Measurements from ENCODE around the gene CTSF.
"Not testable (repeated sequence)": the region's sequence is repeated elsewhere in the genome, so short reads cannot be mapped to it uniquely, and the experiment has no call there.

Gene CTSF

DNA sequence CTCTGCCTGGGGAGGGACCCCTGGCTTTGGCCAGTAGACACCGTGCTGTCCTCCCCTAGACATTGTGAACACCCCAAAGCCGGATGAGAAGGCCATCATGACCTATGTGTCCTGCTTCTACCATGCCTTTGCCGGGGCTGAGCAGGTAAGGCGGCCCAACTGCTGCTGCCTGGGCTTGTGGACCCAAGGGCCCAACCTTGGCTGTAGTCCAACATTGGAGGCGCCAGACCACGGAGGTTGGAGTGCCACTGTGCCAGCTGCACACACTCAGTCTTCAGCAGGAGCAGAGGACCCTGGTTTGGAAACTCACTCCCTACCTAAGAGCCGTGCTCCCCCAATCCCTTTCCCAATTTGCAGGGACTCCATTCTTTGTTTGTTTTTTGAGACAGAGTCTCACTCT is 12.3 kb downstream of the CTSF start:
- DNase-seq, result no peak

DNA sequence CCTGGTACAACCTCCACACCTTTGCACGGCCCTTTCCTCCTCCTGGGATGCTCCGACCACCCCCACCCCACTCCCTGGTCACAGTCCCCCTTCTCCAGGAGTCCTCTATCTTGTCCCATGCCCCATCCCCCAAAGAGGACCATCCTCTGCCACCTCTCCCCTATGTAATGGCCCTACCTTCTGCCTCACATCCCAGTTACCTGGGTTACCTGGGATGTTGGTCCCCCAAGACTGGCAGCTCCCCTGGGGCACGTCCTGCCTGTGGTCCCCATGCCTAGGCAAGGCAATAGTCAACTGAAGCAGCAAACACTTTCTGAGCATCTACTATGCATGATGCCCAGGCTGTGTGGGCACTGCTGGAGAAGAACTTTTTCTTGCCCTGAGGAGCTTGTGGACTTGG is 13.0 kb downstream of the CTSF start:
- DNase-seq, result no peak

DNA sequence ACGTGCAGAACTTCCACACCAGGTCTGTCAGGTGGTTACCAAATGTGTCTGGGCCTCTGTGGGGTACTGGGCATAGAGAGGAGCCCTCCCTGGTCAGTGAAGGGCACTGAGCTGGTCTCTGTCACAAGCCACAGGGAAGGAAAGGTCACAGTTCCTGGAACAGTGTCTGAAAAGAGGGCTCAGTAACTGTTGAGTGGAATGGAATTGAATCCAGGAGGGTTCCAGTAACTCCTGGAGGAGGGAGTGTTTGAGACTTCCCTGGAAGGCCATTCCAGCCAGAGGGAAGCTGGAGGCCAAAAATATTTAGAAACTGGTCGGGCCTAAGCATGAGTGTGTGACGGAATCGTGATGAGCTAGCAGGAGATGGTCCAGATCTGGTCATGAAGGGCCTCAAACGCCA is 13.8 kb downstream of the CTSF start:
- DNase-seq, result no peak

DNA sequence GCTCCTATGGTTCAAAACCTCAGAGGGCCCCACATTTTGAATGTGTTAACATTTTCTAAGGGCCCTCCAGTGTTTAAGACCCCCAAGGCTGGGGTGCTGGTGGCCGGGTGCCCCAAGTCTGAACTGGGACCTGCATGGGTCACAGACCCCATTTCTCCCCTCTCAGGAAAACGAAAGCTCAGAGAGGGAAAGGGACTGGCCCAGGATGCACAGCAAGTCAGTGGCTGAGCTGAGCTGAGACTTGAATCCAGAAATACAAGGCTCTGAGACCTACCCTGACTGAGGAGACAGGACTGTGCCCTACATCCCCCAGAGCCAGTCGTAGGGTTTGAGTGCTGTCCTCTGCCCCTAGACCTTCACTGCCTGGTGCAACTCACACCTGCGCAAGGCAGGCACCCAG is 17.5 kb downstream of the CTSF start:
- DNase-seq, result no peak

DNA sequence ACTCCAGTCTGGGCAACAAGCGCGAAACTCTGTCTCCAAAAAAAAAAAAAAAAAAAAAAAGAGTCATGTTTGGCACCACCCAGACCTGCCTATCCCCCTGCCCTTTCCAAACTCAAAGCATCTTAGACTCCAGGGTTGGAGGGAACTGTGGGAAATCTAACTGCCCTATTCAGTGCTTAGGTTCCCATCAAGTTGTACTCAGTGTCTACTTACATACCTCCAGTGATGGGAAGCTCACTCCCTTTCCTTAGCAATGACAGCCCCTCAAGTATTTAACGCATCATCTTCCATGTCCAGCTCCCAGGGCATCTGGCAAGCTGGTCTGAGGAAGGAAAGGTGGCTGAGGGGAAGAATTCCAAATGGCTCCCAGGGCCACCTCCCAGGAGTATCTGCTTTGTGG is 18.7 kb downstream of the CTSF start:
- DNase-seq, result no peak

DNA sequence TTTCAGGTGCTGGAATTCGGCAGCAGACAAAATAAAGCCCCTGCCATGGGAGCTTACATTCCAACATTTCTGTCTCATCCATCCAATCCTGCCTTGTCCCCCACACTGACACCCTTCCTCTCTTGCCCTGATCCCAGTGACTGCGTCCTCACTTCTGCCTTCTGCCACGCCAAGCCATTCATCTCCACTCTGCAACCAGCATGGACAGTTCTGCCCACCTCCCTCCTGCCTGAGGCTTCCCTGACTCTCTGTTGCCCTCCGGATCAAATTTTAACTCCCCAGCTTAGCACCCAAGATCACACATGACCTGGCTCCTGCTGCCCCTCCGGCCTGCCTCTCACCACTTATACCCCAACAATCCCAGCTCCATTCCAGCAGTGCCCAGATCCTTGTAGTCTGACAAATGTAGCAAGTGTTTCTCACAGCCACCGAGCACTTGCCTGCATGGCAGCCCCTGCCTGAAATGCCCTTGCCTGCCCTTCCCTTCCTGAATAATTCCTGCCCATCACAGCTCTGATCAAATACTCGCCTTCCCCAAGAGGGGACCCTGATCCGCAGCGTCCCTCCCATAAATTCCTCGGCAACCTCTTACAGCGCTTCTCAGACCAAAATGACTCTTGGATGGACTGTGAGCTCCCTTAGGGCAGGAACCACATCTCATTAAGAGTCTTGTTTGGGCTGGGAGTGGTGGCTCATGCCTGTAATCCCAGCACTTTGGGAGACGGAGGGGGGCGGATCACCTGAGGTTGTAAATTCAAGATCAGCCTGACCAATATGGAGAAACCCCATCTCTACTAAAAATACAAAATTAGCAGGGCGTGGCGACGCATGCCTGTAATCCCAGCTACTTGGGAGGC is 19.4 kb downstream of the CTSF start:
- no peak for DNase-seq

DNA sequence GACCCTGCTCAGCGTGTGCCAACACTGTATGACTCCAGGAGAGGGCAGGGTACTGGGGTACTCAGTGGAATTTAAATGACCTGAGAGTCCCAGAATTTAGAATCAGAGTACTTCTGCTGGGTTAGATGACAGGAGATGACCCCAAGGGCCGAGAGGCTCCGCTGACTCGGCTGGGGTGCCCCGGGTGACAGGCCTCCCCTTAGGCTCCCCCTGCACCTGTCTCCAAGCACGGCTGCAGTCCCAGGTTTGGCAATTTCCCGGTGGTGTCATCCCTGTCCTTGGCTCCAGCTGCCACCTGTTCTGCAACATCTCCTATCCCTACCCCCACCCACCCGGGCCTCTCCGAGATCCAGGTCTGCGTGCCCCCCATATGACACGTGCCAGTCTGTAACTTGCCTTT is 20.4 kb downstream of the CTSF start:
- no peak for DNase-seq

DNA sequence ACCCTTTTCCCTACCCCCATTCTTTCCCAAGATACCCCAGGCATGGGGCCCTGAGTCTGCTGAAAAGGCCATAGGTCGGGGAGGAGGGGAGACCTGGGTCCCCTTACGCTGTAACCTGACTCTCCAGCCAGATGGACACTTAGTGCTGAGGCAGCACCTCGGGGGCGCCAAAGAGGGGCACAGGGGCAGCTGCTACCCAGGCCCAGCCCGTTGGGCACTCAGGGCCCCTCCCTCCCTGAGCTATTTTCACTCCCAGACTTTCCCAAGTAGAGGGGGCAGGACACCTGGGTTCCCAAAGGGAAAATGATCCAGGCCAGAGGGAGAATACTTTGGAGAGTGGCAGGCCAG is 20.8 kb downstream of the CTSF start:
- DNase-seq, result no peak

DNA sequence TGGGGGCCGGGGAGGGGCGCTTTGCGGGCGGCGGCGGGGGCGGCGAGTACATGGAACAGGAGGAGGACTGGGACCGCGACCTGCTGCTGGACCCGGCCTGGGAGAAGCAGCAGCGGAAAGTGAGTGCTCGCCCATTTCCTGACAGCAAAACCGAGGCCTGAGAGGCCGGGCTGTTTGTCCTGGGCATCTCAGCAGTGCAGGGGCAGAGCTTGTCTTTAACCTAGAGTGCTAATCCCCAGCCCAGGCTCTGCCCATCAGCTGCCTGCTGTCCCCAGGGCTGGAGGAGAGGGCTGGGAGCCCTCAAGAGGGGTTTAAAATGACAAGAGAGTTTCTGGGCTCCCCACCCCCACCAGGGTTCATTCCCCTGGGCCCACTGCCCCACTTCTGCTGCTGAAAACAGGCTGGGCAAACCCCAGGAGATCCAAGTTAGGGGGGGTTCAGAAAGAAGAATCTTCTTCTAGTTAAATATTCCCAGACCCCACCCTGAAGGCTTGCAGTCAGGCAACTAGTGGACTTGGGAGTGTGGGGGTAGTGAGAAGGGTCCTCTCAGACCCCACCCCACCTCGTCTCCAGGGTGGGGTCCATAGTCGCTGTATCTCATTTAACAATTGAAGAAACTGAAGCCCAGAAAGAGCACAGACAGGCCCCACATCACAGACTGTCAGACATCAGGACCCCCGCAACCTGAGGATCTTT is 21.3 kb downstream of the CTSF start:
- DNase-seq, result no peak

DNA sequence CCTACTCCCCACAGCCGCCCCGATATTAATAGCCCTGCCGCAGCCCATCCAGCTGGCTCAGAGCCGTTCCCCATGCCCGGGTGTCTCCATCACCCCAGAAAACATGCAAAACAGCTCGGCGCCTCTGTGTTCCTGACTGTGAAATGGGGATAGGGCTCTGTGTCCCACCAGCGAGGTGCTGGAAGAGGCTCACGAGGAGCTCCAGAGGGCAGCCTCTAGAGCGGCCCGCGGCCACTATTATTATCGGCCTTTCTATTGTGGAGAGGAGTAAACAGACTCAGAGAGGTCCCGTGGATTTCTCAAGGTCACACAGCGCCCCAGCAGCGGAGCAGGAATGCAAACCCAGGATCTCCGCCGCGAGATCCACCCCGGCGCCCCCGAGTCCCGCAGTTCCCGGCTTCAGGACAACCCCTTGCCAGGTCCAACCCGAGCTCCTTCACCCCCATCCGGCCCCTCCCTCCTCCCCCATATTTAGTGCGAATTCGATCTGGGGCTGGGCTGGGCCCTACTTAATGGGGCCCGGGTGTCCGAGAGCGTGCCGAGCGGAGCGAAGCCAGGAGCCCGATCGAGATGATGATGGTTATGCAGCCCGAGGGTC is 21.9 kb downstream of the CTSF start, which contains the start of gene ACTN3:
Gene ACTN3, plus strand, starts transcription at position 536 of the 598 bp plus-strand sequence. Its CDS starts 35 bp downstream, at position 571.
- DNase-seq, result no peak

DNA sequence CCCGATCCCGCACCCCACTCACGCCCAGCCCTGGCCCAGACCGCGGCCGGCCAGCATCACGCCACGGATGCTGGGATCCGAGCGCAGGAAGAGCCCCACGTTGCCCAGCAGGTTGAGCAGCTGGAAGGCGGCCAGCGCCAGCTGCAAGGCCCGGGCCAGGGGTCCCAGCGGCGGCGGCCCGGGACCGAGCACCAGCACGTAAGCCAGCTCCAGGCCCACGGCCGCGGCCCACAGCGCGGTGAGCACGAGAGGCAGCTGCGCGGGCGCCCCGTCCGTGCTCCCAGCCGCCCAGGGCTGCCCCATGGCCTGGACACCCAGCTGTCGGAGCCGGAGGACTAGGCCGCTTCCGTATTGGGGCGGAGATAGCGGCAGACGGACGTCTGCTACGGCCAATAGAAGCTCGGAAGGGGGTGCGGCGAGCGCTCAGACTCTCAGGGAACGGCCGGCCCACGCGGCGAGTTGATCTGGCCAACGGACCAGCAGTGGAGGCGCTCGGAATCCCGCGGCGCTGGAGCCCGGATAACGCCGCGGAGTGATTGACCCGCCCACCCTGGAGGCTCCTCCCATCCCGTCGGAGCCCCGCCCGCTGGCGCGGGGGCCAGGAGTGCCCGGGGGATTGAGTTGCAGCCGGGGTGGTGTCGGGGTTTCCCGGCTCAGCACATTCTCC is 22.6 kb downstream of the CTSF start, which contains the start of gene ZDHHC24:
Gene ZDHHC24, minus strand, starts transcription at position 348 of the 667 bp plus-strand sequence. Its CDS starts 45 bp downstream, at position 303.
- DNase-seq, result peak; percentile 98

DNA sequence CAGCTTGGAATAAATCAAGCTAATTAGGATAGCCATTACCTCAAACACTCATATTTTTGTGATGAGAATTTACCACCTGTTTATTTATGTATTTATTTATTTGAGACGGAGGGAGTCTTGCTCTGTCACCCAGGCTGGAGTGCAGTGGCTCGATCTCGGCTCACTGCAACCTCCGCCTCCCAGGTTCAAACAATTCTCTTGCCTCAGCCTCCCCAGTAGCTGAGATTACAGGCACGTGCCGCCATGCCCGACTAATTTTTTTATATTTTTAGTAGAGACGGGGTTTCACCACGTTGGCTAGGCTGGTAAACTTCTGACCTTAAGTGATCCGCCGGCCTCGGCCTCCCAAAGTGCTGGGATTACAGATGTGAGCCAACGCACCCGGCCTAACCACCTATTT is 23.5 kb downstream of the CTSF start:
- DNase-seq, result not testable (repeated sequence)

DNA sequence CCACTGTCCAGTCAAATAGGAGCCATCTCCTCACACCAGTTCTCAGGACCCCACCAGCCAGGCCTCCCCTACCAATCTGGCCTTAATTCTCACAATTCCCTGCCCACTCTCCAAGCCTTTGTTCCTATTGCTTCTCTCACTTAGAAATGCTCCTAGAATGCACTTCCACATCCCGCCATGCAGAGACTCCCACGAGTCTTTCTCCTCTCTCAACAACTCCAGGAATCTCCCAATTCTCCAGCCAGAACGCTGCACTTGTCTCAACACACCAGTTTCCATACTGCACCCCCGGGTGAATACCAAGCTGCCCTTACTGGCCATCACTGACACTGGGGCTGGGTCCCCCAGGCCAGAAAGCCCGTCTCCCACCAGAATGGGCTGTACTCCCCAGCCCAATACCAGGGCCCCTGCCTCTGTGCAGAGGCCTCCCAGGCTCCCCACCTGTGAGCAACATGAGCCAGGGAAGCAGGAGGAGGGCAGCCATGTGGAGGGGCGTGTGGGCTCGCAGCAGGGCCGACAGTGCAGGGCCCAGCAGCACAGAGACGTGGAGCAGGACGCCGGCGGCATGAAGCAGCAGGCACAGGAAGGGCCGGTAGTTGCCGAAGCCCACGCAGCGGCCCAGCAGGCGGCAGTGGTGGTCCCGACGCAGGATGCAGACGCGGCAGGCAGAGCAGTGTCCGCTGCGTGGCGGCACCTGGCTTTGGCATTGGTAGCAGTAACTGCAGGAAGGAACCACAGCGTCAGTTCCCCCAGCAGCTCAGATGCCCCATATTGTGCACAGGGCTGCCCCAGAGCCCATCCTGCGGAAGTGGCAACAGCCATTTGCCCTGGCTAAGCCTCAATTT is 24.9 kb downstream of the CTSF start:
- no peak for DNase-seq

DNA sequence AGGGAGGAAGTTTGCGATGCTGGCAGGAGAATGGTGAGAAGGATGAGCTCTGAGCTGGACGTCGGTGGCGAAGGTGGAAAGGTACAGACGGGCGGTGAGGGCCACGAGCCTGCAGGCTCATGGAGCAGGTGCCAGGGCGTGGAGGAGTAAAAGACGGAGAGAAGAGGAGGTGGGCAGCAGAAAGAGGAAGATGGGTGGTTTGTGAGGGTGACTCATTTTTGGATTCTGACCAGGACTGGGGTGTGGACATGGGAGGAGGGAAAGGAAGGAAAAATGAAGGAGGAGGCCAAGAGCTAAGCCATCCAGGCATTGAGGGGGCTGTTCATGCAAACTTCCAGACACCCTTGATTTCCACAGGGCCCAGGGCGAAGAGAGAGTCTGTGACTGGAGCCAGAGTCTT is 26.0 kb downstream of the CTSF start:
- DNase-seq, result peak; percentile 75

DNA sequence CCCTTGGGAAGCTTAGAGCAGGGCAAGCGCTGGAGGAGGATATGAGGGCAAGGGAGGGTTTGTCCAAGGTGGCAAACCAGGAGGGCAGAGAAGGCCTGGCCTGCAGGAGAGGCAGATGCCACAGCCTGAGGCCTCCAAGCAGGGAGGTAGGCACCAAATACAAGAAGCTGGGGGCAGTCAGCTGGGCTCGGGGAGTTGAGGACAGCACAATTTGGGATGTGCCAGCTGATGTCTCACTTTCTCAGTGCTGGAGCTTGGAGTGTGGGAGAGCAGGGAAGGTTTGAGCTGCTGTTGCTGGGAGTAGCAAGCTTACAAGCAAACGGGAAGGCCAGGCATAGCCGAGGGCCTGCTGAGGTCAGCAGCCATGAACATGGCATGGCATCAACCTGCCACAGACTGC is 26.5 kb downstream of the CTSF start:
- peak; percentile 23 for DNase-seq

DNA sequence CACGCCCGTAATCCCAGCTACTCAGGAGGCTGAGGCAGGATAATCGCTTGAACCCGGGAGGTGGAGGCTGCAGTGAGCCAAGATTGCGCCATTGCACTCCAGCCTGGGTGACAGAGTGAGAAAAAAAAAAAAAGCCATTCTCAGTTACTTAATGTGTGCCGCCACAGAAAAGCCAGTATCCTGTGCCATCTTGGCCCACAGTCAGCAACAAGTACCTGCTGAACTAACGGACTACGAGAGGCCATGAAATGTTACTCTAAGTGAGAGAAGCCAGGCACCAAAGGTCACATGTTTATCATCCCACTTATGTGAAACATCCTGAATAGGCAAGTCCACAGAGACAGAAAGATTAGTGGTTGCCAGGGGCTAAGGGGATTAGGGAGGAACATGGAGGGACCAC is 27.8 kb downstream of the CTSF start:
- not testable (repeated sequence) for DNase-seq

DNA sequence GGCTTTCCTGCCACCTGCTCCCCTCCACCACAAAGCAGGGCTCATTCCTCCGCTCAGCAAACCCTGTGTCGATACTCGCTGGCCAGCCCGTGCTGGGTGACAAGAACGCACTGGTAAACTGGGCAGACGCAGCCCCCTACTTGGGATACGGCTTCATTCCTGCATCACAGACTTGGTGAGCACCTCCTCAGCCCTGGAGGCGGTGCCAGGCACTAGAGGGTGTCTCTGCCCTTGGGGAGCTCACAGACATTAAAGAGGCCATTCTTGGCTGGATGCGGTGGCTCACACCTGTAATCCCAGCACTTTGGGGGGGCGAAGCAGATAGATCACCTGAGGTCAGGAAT is 28.6 kb downstream of the CTSF start:
- DNase-seq, result no peak

DNA sequence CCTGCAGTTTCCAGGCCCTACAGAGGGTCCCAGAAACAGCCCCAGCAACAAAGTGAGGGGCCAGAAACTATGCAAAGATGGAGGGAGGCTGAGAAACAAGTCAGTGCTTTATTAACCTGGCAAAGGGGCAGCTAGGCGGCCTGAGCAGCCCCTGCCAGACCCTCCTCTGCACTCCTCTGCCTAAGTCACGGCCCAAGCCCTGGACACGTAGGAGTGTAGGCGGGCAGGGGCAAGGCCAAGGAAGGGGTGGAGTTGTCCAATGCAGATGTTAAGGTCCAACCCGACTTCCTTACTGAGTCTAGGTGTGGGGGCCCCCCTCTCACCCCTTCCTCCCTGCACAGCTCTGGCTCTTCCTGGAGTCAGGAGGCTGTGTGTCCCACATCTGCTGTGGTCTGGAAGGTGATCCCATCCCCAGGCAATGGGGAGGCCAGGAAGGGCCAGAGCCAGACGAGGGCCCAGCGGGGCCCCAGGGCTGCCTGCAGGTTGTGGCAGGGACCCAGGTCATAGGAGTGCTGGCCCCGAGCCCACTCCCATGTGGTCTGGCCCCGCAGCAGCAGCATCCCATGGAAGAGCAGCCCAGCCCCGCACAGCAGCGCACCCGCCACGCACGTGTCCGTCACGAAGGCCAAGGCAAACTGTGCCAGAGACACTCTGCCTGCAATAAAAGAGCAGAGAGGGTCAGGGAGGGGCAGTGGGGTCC is 29.1 kb downstream of the CTSF start:
- DNase-seq, result no peak

DNA sequence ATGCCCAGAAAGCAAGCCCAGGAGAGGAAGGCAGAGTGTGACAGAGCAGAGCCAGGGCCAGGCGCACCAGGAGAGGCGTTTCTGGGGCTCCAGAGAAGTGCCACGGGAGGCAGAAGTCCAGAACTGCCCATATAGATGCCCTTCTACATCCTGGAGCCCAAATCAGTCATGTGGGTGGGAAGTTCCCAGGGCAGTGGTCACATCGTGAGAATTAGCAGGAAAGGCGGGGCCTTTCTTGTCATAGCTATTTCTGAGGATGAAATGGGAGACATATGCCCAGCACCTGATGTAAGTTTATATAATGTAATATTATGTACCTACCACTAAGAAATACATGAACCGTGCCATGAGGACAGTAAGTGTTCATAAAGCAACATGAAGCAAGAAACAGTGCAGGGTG is 35.6 kb downstream of the CTSF start:
- DNase-seq, result no peak

DNA sequence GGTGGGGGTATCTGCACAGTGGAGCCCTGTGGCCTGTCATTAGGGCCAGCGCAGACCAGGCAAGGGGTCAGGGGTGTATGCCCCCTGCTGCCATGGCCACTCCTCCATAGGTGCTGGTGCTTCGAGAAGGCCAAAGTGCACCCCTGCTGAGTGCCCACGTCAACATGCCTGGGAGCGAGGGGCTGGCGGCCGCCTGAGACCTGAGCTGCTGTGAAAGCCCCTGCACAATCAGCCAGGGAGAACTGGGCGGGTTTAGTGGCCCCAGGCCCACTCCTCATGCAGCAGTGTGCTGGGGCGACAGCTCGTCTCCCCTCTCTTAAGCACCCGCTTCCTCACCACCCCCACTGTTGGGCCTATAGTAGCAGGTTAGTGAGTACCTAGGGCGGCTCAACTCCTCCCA is 36.6 kb downstream of the CTSF start:
- DNase-seq, result no peak

DNA sequence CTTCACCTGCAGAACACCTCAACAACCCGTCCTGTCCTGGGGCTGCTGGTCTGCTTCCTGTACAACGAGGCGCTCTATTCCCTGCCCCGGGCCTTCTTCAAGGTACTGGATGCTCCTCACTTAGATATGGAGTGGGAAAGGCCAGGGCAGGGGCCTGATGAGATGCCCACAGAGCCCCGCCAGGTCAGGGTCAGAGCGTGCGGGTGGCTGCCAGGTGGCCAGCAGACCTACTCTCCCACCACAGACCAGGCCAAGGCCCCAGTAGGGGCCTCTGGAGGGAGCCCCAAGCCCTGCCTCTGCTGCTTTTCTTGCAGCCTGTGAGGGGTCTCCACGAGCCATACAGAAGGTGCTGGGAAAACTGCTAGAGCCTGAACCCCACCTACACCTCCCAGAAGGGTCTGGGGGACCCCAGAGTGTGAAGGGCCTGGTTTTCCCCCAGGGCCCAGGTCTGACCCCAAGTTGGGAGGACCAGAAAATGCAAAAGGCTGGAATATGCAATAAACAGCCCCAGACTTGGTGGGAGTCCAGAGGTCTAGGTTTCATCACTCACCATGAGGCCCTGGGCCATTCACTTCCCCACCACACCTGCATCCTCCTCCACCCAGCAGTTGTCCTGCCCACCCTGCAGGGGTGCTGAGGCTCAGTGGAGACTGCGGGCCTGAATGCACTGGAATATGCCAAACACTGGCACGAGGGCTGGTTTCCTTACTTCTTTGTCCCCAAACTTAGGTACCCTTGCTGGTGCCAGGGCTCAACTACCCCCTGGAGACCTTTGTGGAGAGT is 37.3 kb downstream of the CTSF start:
- no peak for DNase-seq
